ENCODE results near the gene TSPAN12.

TSPAN12 gene

DNA sequence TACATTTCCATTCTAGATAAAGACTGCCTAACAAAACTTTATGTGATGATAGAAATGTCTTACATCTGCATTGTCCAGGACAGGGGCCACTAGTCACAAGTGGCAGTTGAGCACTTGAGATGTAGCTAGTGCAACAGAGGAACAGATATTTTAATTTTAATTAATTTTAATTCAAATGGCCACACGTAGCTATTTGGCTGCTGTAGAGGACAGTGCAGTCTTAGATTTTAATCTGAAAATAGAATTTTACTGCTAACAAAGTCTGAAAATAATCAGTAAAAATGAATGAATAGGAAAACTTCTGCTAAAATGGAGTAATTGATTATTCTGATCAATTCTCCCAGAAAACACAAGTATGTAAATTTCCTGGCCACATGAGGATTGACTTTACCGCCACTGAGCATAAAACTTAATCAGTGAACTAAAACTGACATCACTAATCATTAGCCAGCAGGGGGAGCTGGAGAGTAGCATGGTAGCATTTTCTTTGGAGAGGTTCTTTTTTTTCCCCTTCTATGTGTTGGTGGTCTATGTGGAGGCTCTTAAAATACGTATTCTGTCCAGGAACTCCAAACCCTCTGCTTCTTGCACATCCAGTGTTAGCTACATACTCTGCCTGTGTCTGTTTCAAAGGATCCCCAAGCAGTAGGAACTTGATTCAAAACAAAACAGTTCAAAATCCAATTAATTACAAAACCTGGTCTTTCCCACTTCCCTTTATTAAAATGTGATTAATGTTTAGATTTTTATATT is 52.1 kb downstream of the TSPAN12 start (continued):
- TF ChIP-seq, protein P1, sequence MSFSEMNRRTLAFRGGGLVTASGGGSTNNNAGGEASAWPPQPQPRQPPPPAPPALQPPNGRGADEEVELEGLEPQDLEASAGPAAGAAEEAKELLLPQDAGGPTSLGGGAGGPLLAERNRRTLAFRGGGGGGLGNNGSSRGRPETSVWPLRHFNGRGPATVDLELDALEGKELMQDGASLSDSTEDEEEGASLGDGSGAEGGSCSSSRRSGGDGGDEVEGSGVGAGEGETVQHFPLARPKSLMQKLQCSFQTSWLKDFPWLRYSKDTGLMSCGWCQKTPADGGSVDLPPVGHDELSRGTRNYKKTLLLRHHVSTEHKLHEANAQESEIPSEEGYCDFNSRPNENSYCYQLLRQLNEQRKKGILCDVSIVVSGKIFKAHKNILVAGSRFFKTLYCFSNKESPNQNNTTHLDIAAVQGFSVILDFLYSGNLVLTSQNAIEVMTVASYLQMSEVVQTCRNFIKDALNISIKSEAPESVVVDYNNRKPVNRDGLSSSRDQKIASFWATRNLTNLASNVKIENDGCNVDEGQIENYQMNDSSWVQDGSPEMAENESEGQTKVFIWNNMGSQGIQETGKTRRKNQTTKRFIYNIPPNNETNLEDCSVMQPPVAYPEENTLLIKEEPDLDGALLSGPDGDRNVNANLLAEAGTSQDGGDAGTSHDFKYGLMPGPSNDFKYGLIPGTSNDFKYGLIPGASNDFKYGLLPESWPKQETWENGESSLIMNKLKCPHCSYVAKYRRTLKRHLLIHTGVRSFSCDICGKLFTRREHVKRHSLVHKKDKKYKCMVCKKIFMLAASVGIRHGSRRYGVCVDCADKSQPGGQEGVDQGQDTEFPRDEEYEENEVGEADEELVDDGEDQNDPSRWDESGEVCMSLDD (tag by site-specific recombination; IDR thresholded peaks at IDR 0.05) = no peak
- no peak for TF ChIP-seq ZBTB26 (tag by site-specific recombination; optimal IDR thresholded peaks at IDR 0.05)

DNA sequence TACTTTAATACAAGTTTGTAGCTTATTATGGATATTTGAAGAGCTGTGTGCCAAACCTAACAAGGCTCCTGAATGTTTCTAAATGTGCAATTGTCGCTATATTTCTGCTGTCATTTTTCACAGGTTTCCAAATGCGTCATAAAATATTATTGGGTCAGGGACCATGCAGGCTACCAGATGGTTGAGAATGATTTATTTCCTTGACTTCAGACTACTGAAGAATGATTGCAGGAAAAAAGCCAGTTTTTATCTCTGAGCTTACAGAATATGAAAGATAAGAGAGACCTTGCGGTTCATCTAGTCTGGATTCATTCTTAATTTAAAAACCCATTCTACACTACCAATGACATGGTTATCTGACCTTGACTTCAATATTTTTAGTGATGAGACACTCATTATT is 55.2 kb downstream of the TSPAN12 start:
- TF ChIP-seq ZNF366 (tag by site-specific recombination; conservative IDR thresholded peaks at IDR 0.05) = no peak
- TF ChIP-seq ZIC2 (tag by site-specific recombination; IDR thresholded peaks at IDR 0.05) = no peak
- TF ChIP-seq OSR2 (tag by site-specific recombination; IDR thresholded peaks at IDR 0.05) = no peak
- TF ChIP-seq ZNF266 (tag by site-specific recombination; IDR thresholded peaks at IDR 0.05; ENCODE audit: low read depth) = no peak
- TF ChIP-seq, protein P2, sequence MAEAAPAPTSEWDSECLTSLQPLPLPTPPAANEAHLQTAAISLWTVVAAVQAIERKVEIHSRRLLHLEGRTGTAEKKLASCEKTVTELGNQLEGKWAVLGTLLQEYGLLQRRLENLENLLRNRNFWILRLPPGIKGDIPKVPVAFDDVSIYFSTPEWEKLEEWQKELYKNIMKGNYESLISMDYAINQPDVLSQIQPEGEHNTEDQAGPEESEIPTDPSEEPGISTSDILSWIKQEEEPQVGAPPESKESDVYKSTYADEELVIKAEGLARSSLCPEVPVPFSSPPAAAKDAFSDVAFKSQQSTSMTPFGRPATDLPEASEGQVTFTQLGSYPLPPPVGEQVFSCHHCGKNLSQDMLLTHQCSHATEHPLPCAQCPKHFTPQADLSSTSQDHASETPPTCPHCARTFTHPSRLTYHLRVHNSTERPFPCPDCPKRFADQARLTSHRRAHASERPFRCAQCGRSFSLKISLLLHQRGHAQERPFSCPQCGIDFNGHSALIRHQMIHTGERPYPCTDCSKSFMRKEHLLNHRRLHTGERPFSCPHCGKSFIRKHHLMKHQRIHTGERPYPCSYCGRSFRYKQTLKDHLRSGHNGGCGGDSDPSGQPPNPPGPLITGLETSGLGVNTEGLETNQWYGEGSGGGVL (tag by site-specific recombination; IDR thresholded peaks at IDR 0.05) = no peak
- no peak for TF ChIP-seq HOXD13 (CRISPR knock-in tag; IDR thresholded peaks at IDR 0.05; ENCODE audit: borderline replicate concordance)
- TF ChIP-seq KLF8 (tag by site-specific recombination; IDR thresholded peaks at IDR 0.05) = no peak
- no peak for TF ChIP-seq ZNF654 (tag by site-specific recombination; IDR thresholded peaks at IDR 0.05; ENCODE audit: low read depth)
- TF ChIP-seq PBX3 (CRISPR knock-in tag; IDR thresholded peaks at IDR 0.05) = no peak
- TF ChIP-seq ZNF548 (tag by site-specific recombination; IDR thresholded peaks at IDR 0.05) = no peak
- ChIA-PET POLR2A (no interaction called here), CTCF (interaction anchor here (0.7 to 4.6 kb wide), 4 partner anchors 8 to 27 kb away, joined by 3 to 25 read pairs (median 4); no protein-coding TSS in a partner anchor)
- Histone ChIP-seq H3K9me3 (ENCODE audit: control insufficient read depth, insufficient read depth, low read depth, low read length) (no peaks in the 10 kb centered on the region), H3K4me1 (ENCODE audit: control insufficient read depth, insufficient read depth, low read length) (peaks cover 7% of the 10 kb centered on the region; the same call in 1 of the 2 replicates), H3K27ac (ENCODE audit: extremely low read depth, low read depth, low read length) (no peak overlapping the region), H3K4me3 (ENCODE audit: low read depth, low read length) (no peak overlapping the region), H3K36me3 (ENCODE audit: control insufficient read depth in 2 of 2, insufficient read depth in 1 of 2, low read length in 2 of 2) (no peaks in the 10 kb centered on the region; a peak in 1 of 3 replicates)

- no peaks in the 10 kb centered on the region for H3K4me1 ChIP-seq (ENCODE audit: control insufficient read depth, insufficient read depth, low read length)
- no peak overlapping the region for H3K27ac ChIP-seq (ENCODE audit: extremely low read depth, low read depth, low read length)
- ChIA-PET CTCF (no interaction called here), POLR2A (no interaction called here)
- TF ChIP-seq ZBTB1 (tag by site-specific recombination; IDR thresholded peaks at IDR 0.05) (no peak), ZNF660 (tag by site-specific recombination; IDR thresholded peaks at IDR 0.05) (no peak)
- TF ChIP-seq, protein P3, sequence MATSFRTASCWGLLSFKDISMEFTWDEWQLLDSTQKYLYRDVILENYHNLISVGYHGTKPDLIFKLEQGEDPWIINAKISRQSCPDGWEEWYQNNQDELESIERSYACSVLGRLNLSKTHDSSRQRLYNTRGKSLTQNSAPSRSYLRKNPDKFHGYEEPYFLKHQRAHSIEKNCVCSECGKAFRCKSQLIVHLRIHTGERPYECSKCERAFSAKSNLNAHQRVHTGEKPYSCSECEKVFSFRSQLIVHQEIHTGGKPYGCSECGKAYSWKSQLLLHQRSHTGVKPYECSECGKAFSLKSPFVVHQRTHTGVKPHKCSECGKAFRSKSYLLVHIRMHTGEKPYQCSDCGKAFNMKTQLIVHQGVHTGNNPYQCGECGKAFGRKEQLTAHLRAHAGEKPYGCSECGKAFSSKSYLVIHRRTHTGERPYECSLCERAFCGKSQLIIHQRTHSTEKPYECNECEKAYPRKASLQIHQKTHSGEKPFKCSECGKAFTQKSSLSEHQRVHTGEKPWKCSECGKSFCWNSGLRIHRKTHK (tag by site-specific recombination; IDR thresholded peaks at IDR 0.05) = no peak
- no peaks in the 10 kb centered on the region for H3K9me3 ChIP-seq (ENCODE audit: control insufficient read depth, insufficient read depth, low read depth, low read length)
- H3K36me3 ChIP-seq (ENCODE audit: control insufficient read depth in 2 of 2, insufficient read depth in 1 of 2, low read length in 2 of 2) = no peaks in the 10 kb centered on the region; a peak in 1 of 3 replicates
- H3K4me3 ChIP-seq (ENCODE audit: low read depth, low read length) = no peak overlapping the region
Observed at GRCh38 chr7:120799813-120800475, 58.0 kb downstream of the TSPAN12 start.

Data from HEK293 (cell line).